ENCODE data around the gene FMNL2. TPM values are rescaled to one million over a fixed set of nuclear protein-coding genes. Genes with fewer than 3 reads are reported as not detected.

The FMNL2 gene
- total RNA-seq, 1 experiment from 2014 or later = 28.1 TPM

DNA sequence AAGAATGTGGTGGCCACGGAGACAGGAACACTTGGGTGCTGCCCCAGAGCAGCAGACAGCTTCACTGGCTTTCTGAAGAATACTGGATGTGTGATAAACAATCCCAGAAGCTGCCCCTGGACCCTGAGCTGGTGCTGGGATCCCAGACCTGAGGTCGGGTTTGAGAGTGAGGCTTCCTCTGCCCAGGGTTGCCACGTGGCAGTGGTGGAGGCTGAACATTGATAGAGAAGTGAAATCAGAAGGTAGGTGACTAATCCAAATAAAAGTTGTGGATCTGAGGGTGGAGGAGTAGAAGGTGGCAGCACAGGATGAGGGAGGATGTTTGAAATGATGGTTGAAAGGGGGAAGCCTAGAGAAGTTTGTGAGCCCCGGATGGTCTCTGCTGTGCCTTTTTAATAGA is 64.0 kb downstream of the FMNL2 start:
- BruUV-seq (replicated peaks) = no TSS peak
- no peaks in the 10 kb centered on the region for H3K27me3 ChIP-seq (ENCODE audit: insufficient read depth, low read length)
- ChIA-PET RAD21 (ENCODE audit: low non-redundant PET in 1 of 2, low total read pairs in 2 of 2, uncharacterized antibody in 2 of 2, unreplicated experiment in 2 of 2) (no interaction called here), CTCF (no interaction called here), POLR2A (no interaction called here)
- H3K4me1 ChIP-seq (ENCODE audit: control insufficient read depth in 1 of 2, insufficient read depth in 2 of 2, low read length in 2 of 2) = peaks cover 10 to 33% of the 10 kb centered on the region in 2 experiments
- H3K4me2 ChIP-seq (ENCODE audit: low read length) = no peak overlapping the region
- no peak overlapping the region for H3K9ac ChIP-seq (ENCODE audit: low read length)
- H3K36me3 ChIP-seq (ENCODE audit: control insufficient read depth in 1 of 2, insufficient read depth in 2 of 2, low read length in 2 of 2) = no peaks in the 10 kb centered on the region
- no peaks in the 10 kb centered on the region for H4K20me1 ChIP-seq (ENCODE audit: insufficient read depth)
- no peak overlapping the region for H3K4me3 ChIP-seq (replicated peaks in 1 of 2; ENCODE audit: low read depth in 1 of 2, low read length in 2 of 2)
- ATAC-seq = no peak
- H3K9me3 ChIP-seq (ENCODE audit: control insufficient read depth in 1 of 2, insufficient read depth in 1 of 2, low read depth in 1 of 2, low read length in 2 of 2) = no peaks in the 10 kb centered on the region
- intact Hi-C loops (cut with micrococcal nuclease) = no loop called here
- no peaks in the 10 kb centered on the region for H3K9me2 ChIP-seq (ENCODE audit: insufficient read depth)
- H3K79me2 ChIP-seq (ENCODE audit: insufficient read depth, low read length) = peaks cover 46% of the 10 kb centered on the region
- no peak overlapping the region for H3K27ac ChIP-seq (ENCODE audit: low read depth, low read length)
- H2AFZ ChIP-seq (ENCODE audit: low read depth, low read length, poor library complexity, severe bottlenecking) = no peak overlapping the region
- TF ChIP-seq EZH2phosphoT487 (IDR thresholded peaks at IDR 0.05; ENCODE audit: borderline replicate concordance) = no peak
- no peak for TF ChIP-seq SRF (IDR thresholded peaks at IDR 0.05; ENCODE audit: low read depth)
- TF ChIP-seq, protein P1, sequence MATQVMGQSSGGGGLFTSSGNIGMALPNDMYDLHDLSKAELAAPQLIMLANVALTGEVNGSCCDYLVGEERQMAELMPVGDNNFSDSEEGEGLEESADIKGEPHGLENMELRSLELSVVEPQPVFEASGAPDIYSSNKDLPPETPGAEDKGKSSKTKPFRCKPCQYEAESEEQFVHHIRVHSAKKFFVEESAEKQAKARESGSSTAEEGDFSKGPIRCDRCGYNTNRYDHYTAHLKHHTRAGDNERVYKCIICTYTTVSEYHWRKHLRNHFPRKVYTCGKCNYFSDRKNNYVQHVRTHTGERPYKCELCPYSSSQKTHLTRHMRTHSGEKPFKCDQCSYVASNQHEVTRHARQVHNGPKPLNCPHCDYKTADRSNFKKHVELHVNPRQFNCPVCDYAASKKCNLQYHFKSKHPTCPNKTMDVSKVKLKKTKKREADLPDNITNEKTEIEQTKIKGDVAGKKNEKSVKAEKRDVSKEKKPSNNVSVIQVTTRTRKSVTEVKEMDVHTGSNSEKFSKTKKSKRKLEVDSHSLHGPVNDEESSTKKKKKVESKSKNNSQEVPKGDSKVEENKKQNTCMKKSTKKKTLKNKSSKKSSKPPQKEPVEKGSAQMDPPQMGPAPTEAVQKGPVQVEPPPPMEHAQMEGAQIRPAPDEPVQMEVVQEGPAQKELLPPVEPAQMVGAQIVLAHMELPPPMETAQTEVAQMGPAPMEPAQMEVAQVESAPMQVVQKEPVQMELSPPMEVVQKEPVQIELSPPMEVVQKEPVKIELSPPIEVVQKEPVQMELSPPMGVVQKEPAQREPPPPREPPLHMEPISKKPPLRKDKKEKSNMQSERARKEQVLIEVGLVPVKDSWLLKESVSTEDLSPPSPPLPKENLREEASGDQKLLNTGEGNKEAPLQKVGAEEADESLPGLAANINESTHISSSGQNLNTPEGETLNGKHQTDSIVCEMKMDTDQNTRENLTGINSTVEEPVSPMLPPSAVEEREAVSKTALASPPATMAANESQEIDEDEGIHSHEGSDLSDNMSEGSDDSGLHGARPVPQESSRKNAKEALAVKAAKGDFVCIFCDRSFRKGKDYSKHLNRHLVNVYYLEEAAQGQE (IDR thresholded peaks at IDR 0.05; ENCODE audit: low read depth) = no peak
- no peak for TF ChIP-seq JUND (IDR thresholded peaks at IDR 0.05)
- TF ChIP-seq YY1 (IDR thresholded peaks at IDR 0.05; ENCODE audit: extremely low read depth, insufficient replicate concordance, low read depth, low read length) = no peak
- TF ChIP-seq, protein P2, sequence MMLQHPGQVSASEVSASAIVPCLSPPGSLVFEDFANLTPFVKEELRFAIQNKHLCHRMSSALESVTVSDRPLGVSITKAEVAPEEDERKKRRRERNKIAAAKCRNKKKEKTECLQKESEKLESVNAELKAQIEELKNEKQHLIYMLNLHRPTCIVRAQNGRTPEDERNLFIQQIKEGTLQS (IDR thresholded peaks at IDR 0.05) = no peak
- TF ChIP-seq SIN3A (IDR thresholded peaks at IDR 0.05; ENCODE audit: low read depth) = no peak
- no peak for TF ChIP-seq RAD21 (IDR thresholded peaks at IDR 0.05; ENCODE audit: low read depth)
- TF ChIP-seq SP1 (IDR thresholded peaks at IDR 0.05; ENCODE audit: low read depth) = no peak
- no peak for TF ChIP-seq POLR2A (IDR thresholded peaks at IDR 0.05; ENCODE audit: borderline replicate concordance, extremely low read depth, insufficient read depth, insufficient read length)
- TF ChIP-seq EGR1 (IDR thresholded peaks at IDR 0.05; ENCODE audit: low read depth) = no peak
- TF ChIP-seq, protein P3, sequence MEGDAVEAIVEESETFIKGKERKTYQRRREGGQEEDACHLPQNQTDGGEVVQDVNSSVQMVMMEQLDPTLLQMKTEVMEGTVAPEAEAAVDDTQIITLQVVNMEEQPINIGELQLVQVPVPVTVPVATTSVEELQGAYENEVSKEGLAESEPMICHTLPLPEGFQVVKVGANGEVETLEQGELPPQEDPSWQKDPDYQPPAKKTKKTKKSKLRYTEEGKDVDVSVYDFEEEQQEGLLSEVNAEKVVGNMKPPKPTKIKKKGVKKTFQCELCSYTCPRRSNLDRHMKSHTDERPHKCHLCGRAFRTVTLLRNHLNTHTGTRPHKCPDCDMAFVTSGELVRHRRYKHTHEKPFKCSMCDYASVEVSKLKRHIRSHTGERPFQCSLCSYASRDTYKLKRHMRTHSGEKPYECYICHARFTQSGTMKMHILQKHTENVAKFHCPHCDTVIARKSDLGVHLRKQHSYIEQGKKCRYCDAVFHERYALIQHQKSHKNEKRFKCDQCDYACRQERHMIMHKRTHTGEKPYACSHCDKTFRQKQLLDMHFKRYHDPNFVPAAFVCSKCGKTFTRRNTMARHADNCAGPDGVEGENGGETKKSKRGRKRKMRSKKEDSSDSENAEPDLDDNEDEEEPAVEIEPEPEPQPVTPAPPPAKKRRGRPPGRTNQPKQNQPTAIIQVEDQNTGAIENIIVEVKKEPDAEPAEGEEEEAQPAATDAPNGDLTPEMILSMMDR (IDR thresholded peaks at IDR 0.05 in 2 of 3, conservative IDR thresholded peaks at IDR 0.05 in 1 of 3; ENCODE audit: borderline replicate concordance in 1 of 3, insufficient read depth in 1 of 3, low read depth in 2 of 3, low read length in 2 of 3) = no peak
- no peak for TF ChIP-seq POLR2AphosphoS5 (IDR thresholded peaks at IDR 0.05; ENCODE audit: low read depth, low read length)
- TF ChIP-seq ZFX (IDR thresholded peaks at IDR 0.05) = no peak
- no peak for TF ChIP-seq CEBPB (IDR thresholded peaks at IDR 0.05; ENCODE audit: low read depth)
- no peak for TF ChIP-seq ZNF274 (IDR thresholded peaks at IDR 0.05; ENCODE audit: low read depth, low read length)
- no peak for TF ChIP-seq EZH2 (IDR thresholded peaks at IDR 0.05)
- no peak for DNase-seq (ENCODE audit: low read depth, low spot score)

All from HCT116 (cell line).